GM21576 (cell line): ENCODE data around the gene HIBCH.
"Not testable (repeated sequence)": the region's sequence is repeated elsewhere in the genome, so short reads cannot be mapped to it uniquely, and the experiment has no call there.

ENCODE experiments used
- ATAC-seq: cut with Tn5 transposase; IDR thresholded peaks from one replicate; pipeline ENCODE4 v1.9.1; 2021; ENCODE audit warnings: mild to moderate bottlenecking, moderate library complexity; ENCODE audit not compliant: unreplicated experiment

The HIBCH gene

GRCh38 chr2:190319555-190320498, at the start of gene HIBCH:
TSS of gene HIBCH (minus strand) at chr2:190319826. CDS start at chr2:190319750, 76 bp downstream.
- peak; percentile 91 for ATAC-seq

GRCh38 chr2:190367091-190367490, 47.5 kb upstream of the HIBCH start:
- no peak for ATAC-seq

- no peak for ATAC-seq
Measured at GRCh38 chr2:190366248-190366753, 46.7 kb upstream of the HIBCH start.

- no peak for ATAC-seq
Measured at GRCh38 chr2:190365499-190366204, 46.0 kb upstream of the HIBCH start.

GRCh38 chr2:190362894-190363293, 43.3 kb upstream of the HIBCH start:
- no peak for ATAC-seq

- no peak for ATAC-seq
Measured at GRCh38 chr2:190361572-190361971, 41.9 kb upstream of the HIBCH start.

GRCh38 chr2:190360965-190361364, 41.3 kb upstream of the HIBCH start:
- no peak for ATAC-seq

- ATAC-seq: no peak
Measured at GRCh38 chr2:190360561-190360960, 40.9 kb upstream of the HIBCH start.

GRCh38 chr2:190358655-190359448, 39.2 kb upstream of the HIBCH start:
- ATAC-seq: not testable (repeated sequence)

GRCh38 chr2:190357600-190357999, 38.0 kb upstream of the HIBCH start:
- no peak for ATAC-seq

GRCh38 chr2:190355968-190356644, 36.5 kb upstream of the HIBCH start:
- no peak for ATAC-seq

GRCh38 chr2:190354003-190354690, 34.5 kb upstream of the HIBCH start:
- no peak for ATAC-seq

GRCh38 chr2:190353537-190353899, 33.9 kb upstream of the HIBCH start:
- no peak for ATAC-seq

- ATAC-seq: no peak
Measured at GRCh38 chr2:190352668-190353536, 33.3 kb upstream of the HIBCH start.

GRCh38 chr2:190351955-190352354, 32.3 kb upstream of the HIBCH start:
- no peak for ATAC-seq

- ATAC-seq: no peak
Measured at GRCh38 chr2:190350371-190350770, 30.7 kb upstream of the HIBCH start.

GRCh38 chr2:190344276-190344827, 24.7 kb upstream of the HIBCH start:
- peak; percentile 77 for ATAC-seq

- ATAC-seq: peak; percentile 44
Measured at GRCh38 chr2:190343536-190344275, 24.1 kb upstream of the HIBCH start, which contains the start of gene INPP1. TSS of gene INPP1 (plus strand) at chr2:190343589. CDS start at chr2:190360103, 16,514 bp downstream.
